BLaER1 treated with 17β-estradiol and CSF1 and Interleukin-3, amounts not matched to agents 10 nM and 100 nM (cell line): ENCODE measurements around the gene SOSTDC1.
"Not testable (repeated sequence)": the region's sequence is repeated elsewhere in the genome, so short reads cannot be mapped to it uniquely, and the experiment has no call there.

Experiments
- H3K27ac ChIP-seq, 11 experiments: shearing (Covaris generic); formaldehyde crosslinking; 2 replicates each; pipeline ENCODE4 v1.8.1; 2022
- H3K27me3 ChIP-seq, 11 experiments: shearing (Covaris generic); formaldehyde crosslinking; 2 replicates each; pipeline ENCODE4 v1.8.1; 2022
- H3K36me3 ChIP-seq, 11 experiments: shearing (Covaris generic); formaldehyde crosslinking; 2 replicates each; pipeline ENCODE4 v1.8.1; 2022
- H3K4me1 ChIP-seq, 10 experiments: shearing (Covaris generic); formaldehyde crosslinking; 2 replicates each; pipeline ENCODE4 v1.8.1; 2022
- H3K4me2 ChIP-seq, 11 experiments: shearing (Covaris generic); formaldehyde crosslinking; 2 replicates each; pipeline ENCODE4 v1.8.1; 2022
- H3K4me3 ChIP-seq, 10 experiments: shearing (Covaris generic); formaldehyde crosslinking; 2 replicates each; pipeline ENCODE4 v1.8.1; 2022
- H3K9ac ChIP-seq, 11 experiments: shearing (Covaris generic); formaldehyde crosslinking; 2 replicates each; pipeline ENCODE4 v1.8.1; 2022
- H3K9me3 ChIP-seq, 11 experiments: shearing (Covaris generic); formaldehyde crosslinking; replicated peaks in 1 of 11; 2 replicates each; pipeline ENCODE4 v1.8.1; 2022
- H4K20me1 ChIP-seq, 11 experiments: shearing (Covaris generic); formaldehyde crosslinking; 2 replicates each; pipeline ENCODE4 v1.8.1; 2022
- Cebpa-rat ChIP-seq, 11 experiments: shearing (Covaris generic); IDR thresholded peaks; 2 replicates each; pipeline ENCODE4 v1.8.1; 2022

Gene SOSTDC1

DNA sequence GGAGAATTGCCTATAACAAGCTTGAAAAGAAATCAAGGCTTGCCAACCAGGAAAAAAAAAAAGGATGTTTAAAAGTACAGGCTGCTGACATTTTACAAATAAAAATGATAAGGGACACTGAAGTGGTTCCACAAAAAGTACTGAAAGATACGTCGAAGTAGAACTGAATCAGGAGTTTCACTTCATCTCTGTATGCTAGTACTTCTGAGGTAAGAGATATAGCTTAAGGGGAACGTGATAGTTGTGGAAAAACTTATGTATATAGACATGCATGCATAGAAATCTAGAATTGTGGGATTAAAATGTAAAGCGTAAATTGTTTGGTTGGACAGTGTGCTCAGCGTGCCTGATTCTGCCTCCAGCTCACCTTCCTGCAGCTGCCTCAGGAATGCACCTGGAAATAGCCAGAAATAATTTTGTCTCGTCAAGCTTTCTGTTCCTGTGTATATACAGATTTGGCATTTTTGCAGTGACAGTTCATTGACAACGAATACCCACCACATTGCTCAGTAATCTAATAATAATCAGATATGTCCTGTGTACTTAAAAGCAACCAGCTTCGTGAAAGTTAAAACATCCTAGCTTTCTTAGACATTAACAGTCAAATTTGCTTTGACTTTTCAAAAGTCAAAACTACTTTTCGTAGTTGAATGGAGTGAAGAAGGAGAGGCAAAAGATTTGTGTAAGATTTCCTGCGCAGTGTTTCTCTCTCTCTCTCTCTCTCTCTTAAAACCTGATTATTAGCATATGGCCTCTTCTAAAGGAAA, 1.4 kb downstream of the SOSTDC1 start:
- Histone ChIP-seq H3K4me3 (no peak overlapping the region), H3K4me2 (no peak overlapping the region), H3K27ac (no peak overlapping the region), H3K27me3 (no peaks in the 10 kb centered on the region), H3K36me3 (no peaks in the 10 kb centered on the region), H3K9me3 (no peaks in the 10 kb centered on the region), H3K9ac (no peak overlapping the region), H3K4me1 (peaks cover 0 to 5% (median 0%) of the 10 kb centered on the region in 10 experiments; a peak in 1 of 20 replicates), H4K20me1 (no peaks in the 10 kb centered on the region)
- TF ChIP-seq Cebpa-rat (IDR thresholded peaks at IDR 0.05) = no peak

DNA sequence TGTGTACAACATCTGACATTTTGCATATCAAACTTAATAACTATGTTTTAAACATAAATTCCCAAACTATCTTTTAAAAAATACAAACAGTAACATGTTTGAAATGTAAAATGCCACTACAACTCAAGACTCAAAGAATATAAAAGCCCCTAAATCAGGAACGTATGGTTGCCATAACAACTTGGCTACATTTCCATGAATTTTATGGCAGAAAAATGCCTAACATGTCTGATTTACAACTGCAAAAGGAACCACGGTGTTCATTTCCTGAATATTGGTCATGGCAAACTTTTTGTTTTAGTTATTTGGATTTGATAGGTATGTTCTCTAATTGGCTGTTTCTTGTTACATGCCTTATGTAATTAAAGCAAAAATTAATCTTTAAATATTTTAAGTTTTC, 2.0 kb downstream of the SOSTDC1 start:
- Histone ChIP-seq H3K36me3 (no peaks in the 10 kb centered on the region), H3K9me3 (no peaks in the 10 kb centered on the region), H3K27ac (no peak overlapping the region), H3K4me1 (peaks cover 0 to 5% (median 0%) of the 10 kb centered on the region in 10 experiments; a peak in 1 of 20 replicates), H3K4me2 (no peak overlapping the region), H3K27me3 (no peaks in the 10 kb centered on the region), H4K20me1 (no peaks in the 10 kb centered on the region), H3K9ac (no peak overlapping the region), H3K4me3 (no peak overlapping the region)
- no peak for TF ChIP-seq Cebpa-rat (IDR thresholded peaks at IDR 0.05)

DNA sequence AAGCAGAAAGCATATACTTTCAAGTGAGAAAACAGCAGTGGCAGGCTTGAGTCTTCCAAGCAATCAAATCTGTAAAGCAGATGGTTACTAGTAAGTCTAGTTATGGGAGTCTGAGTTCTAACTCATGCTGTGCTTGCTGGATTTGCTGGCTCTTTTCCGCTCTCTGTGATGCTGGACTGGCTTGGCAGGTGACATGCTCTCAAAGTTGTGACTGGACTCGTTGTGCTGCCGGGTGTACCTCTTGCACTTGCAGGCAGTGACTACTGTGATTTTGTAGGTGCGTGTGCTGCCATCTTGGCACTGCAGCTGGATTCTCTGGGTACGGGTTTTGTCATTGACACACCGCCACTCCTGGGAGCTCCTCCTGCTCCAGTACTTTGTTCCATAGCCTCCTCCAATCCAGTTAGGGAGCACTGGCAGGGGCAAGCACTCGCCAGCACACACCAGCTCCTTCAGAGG, 3.1 kb downstream of the SOSTDC1 start:
- no peak for TF ChIP-seq Cebpa-rat (IDR thresholded peaks at IDR 0.05)
- no peak overlapping the region for H3K9ac ChIP-seq

DNA sequence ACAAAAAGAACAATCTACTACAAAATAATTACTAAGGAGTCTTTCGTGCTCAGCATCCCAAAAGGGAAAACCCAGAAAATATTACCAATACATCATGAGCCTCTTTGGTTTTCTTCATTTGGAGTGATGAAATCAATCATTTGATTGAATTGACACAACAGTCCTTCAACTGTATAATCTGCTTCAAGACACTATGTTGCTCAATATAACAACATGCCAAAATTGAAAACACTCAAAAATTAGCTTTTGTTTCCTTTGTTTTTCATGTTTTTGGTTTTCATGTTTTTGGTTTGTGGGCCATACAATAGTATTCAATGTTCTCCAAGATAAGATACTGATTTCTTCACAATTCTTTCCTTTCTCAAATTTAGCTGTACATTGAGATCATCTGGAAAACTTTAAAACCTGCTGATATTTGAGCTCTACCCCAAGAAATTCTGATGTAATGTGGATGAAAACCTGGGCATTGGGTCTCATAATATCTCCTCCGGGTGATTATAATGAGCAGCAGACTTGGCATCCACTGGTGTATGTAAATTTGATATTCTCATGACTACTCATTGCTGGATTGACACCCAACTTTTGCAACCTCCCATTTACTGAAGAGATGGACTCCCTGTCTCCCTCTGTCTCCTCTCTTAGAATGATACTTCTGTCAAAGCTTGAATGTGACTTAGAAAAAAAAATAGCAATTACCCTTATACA, 4.6 kb downstream of the SOSTDC1 start:
- Histone ChIP-seq H3K4me3 (no peak overlapping the region), H3K4me1 (peaks cover 0 to 5% (median 0%) of the 10 kb centered on the region in 10 experiments; a peak in 1 of 20 replicates), H3K4me2 (no peak overlapping the region), H3K27ac (no peak overlapping the region), H3K36me3 (no peaks in the 10 kb centered on the region), H3K9me3 (peaks cover 0 to 4% (median 0%) of the 10 kb centered on the region in 11 experiments; a peak in 1 of 22 replicates), H3K27me3 (no peaks in the 10 kb centered on the region), H4K20me1 (no peaks in the 10 kb centered on the region), H3K9ac (no peak overlapping the region)
- no peak for TF ChIP-seq Cebpa-rat (IDR thresholded peaks at IDR 0.05)

More for the DNA sequence above, 3.1 kb downstream of the SOSTDC1 start:
- peaks cover 0 to 5% (median 0%) of the 10 kb centered on the region in 10 experiments; a peak in 1 of 20 replicates for H3K4me1 ChIP-seq
- H3K27ac ChIP-seq = no peak overlapping the region
- no peaks in the 10 kb centered on the region for H3K36me3 ChIP-seq
- no peaks in the 10 kb centered on the region for H3K9me3 ChIP-seq
- no peak overlapping the region for H3K4me3 ChIP-seq
- no peak overlapping the region for H3K4me2 ChIP-seq
- H4K20me1 ChIP-seq = no peaks in the 10 kb centered on the region
- H3K27me3 ChIP-seq = no peaks in the 10 kb centered on the region

DNA sequence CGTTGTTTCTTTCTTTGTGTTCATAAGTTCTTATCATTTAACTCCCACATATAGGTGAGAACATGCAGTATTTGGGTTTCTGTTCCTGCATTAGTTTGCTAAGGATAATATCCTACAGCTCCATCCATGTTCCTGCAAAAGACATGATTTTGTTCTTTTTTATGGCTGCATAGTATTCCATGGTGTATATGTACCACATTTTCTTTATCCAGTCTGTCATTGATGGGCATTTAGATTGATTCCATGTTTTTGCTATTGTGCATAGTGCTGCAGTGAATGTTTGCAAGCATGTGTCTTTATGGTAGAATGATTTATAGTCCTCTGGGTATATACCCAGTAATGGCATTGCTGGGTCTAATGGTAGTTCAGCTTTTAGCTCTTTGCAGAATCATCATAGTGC, 9.2 kb downstream of the SOSTDC1 start:
- H3K4me1 ChIP-seq, H3K4me2 ChIP-seq, H3K9ac ChIP-seq, H3K9me3 ChIP-seq, H3K36me3 ChIP-seq, H3K27me3 ChIP-seq, H3K27ac ChIP-seq, H3K4me3 ChIP-seq, H4K20me1 ChIP-seq: not testable (repeated sequence)

DNA sequence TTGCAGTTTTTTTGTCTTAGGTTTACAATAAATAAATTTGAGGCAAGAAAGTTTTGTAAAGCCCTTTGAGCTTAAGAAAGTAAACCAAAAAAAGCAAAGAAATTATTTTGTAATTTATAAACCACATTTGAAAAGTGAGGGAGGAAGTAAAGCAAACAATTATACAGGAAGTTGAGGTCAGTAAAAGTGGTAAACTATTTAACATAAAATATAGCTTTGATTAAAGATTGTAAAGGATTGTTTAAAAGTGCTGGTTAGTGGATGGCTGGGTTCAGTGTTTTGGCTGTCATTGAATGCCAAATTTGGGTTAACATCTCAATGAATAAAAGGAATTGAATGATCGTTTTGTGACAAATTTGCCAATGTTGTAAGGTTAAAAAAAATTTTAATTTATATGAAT, 9.9 kb downstream of the SOSTDC1 start:
- peaks cover 0 to 4% (median 0%) of the 10 kb centered on the region in 11 experiments; a peak in 1 of 22 replicates for H3K9me3 ChIP-seq
- no peak overlapping the region for H3K9ac ChIP-seq
- H3K36me3 ChIP-seq = no peaks in the 10 kb centered on the region
- no peak for TF ChIP-seq Cebpa-rat (IDR thresholded peaks at IDR 0.05)
- H3K4me3 ChIP-seq = no peak overlapping the region
- no peaks in the 10 kb centered on the region for H4K20me1 ChIP-seq
- H3K4me2 ChIP-seq = peak overlapping the region in 5 of 11 experiments; percentile 19 to 39 (median 37); a peak in 5 of 22 replicates
- peaks cover 0 to 8% (median 2%) of the 10 kb centered on the region in 10 experiments; a peak in 6 of 20 replicates for H3K4me1 ChIP-seq
- no peaks in the 10 kb centered on the region for H3K27me3 ChIP-seq
- H3K27ac ChIP-seq = no peak overlapping the region; a peak in 1 of 22 replicates

DNA sequence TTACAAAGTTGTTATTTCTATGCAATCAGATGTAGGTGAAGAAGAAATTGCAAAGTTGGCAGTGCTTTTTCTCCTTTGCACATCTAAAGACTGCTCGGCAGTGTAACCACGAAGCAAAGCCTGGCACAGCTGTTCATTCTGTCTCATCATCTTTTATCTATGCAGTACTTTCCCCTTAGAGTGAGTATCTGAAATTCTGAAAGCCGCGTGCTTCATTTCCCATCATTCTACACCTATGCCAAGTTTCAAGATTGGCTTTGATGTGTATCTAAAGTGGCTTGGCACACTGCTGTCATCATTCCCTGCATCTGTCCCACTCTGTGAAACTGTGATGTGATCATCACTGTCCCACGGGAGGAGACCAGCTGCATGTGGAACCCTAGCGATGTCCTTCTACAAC, 15.2 kb downstream of the SOSTDC1 start:
- Histone ChIP-seq H3K36me3 (no peaks in the 10 kb centered on the region), H3K27ac (no peak overlapping the region), H3K9ac (no peak overlapping the region), H3K4me2 (no peak overlapping the region; a peak in 1 of 22 replicates), H3K4me3 (no peak overlapping the region), H3K9me3 (no peaks in the 10 kb centered on the region), H3K4me1 (peaks cover 0 to 4% (median 3%) of the 10 kb centered on the region in 10 experiments; a peak in 5 of 20 replicates), H3K27me3 (no peaks in the 10 kb centered on the region), H4K20me1 (no peaks in the 10 kb centered on the region)
- TF ChIP-seq Cebpa-rat (IDR thresholded peaks at IDR 0.05) = no peak

DNA sequence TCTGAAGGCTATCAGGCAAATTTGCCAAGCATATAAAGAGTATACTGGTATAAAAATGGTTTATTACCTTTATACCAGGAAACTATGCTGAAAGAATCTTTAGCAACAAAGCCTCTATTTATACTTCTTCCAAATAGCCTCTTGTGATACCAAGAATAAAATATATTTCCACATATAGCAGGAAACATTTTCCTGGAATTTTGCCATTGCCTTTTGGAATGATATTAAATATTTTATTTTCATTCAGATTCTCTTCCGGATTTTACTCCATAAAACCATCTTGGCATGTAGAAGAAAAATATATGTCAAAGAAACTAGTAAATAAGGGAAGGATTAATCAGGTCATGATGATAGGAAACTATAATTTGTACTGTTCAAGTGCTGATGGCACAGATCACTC, 17.7 kb downstream of the SOSTDC1 start:
- H3K9me3 ChIP-seq = no peaks in the 10 kb centered on the region
- H3K4me3 ChIP-seq = no peak overlapping the region

DNA sequence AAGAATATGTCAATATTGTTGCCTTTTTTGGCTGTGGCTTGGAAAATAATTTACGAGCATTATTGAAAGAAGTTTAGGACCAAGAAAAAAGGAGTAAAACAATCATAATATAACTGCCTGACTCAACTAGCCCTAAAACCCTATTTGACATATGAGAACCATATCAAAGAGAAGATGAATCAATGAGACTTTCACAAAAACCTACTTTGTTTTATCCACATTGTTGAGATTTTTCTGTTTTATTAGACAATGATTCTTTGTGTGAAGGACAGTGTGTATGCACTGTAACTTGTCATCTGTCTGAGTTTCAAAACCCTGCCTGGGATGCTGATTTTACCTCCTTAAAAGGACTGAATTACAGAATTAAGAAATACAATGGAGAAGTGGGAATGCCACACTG, 19.0 kb downstream of the SOSTDC1 start:
- no peak for TF ChIP-seq Cebpa-rat (IDR thresholded peaks at IDR 0.05)
- Histone ChIP-seq H3K36me3 (no peaks in the 10 kb centered on the region), H3K4me3 (no peak overlapping the region), H3K4me1 (0 out of 20 replicates have a peak, but pooled peaks cover 0 to 4% (median 0%) of the 10 kb centered on the region in 10 experiments), H3K4me2 (no peak overlapping the region), H3K27me3 (no peaks in the 10 kb centered on the region), H3K27ac (no peak overlapping the region), H3K9me3 (no peaks in the 10 kb centered on the region), H3K9ac (no peak overlapping the region), H4K20me1 (no peaks in the 10 kb centered on the region)

More for the DNA sequence above, 17.7 kb downstream of the SOSTDC1 start:
- Histone ChIP-seq H3K27ac (no peak overlapping the region), H3K36me3 (no peaks in the 10 kb centered on the region), H3K4me2 (no peak overlapping the region), H3K4me1 (0 out of 20 replicates have a peak, but pooled peaks cover 0 to 4% (median 0%) of the 10 kb centered on the region in 10 experiments), H3K9ac (no peak overlapping the region), H4K20me1 (no peaks in the 10 kb centered on the region), H3K27me3 (no peaks in the 10 kb centered on the region)
- no peak for TF ChIP-seq Cebpa-rat (IDR thresholded peaks at IDR 0.05)

DNA sequence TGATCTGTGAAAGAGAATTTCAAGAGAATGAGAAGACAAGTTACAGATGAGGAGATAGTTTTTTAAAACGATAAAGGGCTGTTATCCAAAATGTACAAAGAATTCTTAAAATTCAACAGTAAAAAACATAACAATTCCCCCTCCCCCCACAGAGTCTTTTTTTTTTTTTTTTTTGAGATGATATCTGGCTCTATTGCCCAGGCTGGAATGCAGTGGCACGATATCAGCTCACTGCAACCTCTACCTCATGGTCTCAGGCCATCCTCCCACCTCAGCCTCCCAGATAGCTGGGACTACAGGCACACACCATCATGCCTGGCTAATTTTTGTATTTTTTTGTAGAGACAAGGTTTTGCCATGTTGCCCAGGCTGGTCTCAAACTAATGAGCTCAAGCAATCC, 21.7 kb downstream of the SOSTDC1 start:
- H3K4me1 ChIP-seq, H3K36me3 ChIP-seq, H4K20me1 ChIP-seq, H3K4me2 ChIP-seq, H3K27me3 ChIP-seq, H3K9me3 ChIP-seq, H3K9ac ChIP-seq, H3K27ac ChIP-seq, H3K4me3 ChIP-seq: not testable (repeated sequence)
